ENCODE data around the gene KIFC3. TPM values are rescaled to one million over a fixed set of nuclear protein-coding genes. Genes with fewer than 3 reads are reported as not detected.
A peak's percentile ranks its signal among the peaks of the same experiment; 100 is the strongest.

Gene KIFC3
- total and polyA plus RNA-seq, 2 of the 13 experiments (the other 11 are each of a cell fraction or from before 2014, with no cell fraction given) = 42.1 to 45.3 TPM

GRCh38 chr16:57828272-57829161 is 26.2 kb upstream of the KIFC3 start (continued):
- TF ChIP-seq HMGXB3 (CRISPR knock-in tag; IDR thresholded peaks at IDR 0.05; ENCODE audit: borderline replicate concordance) = no peak
- TF ChIP-seq DR1 (CRISPR knock-in tag; IDR thresholded peaks at IDR 0.05) = no peak
- TF ChIP-seq SMARCE1 (IDR thresholded peaks at IDR 0.05; ENCODE audit: borderline replicate concordance) = no peak
- peak; percentile 90 for TF ChIP-seq ADNP (CRISPR knock-in tag; IDR thresholded peaks at IDR 0.05)
- no peak for TF ChIP-seq UBTF (CRISPR knock-in tag; IDR thresholded peaks at IDR 0.05)
- no peak for TF ChIP-seq RNF2 (conservative IDR thresholded peaks at IDR 0.05; ENCODE audit: low read depth)
- TF ChIP-seq ZFP41 (CRISPR knock-in tag; IDR thresholded peaks at IDR 0.05; ENCODE audit: borderline replicate concordance) = no peak
- TF ChIP-seq DRAP1 (CRISPR knock-in tag; IDR thresholded peaks at IDR 0.05) = no peak
- no peak for TF ChIP-seq ZSCAN31 (CRISPR knock-in tag; IDR thresholded peaks at IDR 0.05; ENCODE audit: low read depth)
- TF ChIP-seq CENPBD1 (CRISPR knock-in tag; IDR thresholded peaks at IDR 0.05; ENCODE audit: borderline replicate concordance, low read depth) = no peak
- TF ChIP-seq SALL2 (CRISPR knock-in tag; IDR thresholded peaks at IDR 0.05) = no peak
- no peak for TF ChIP-seq PHB2 (IDR thresholded peaks at IDR 0.05; ENCODE audit: partially characterized antibody)
- no peak for TF ChIP-seq ZNF574 (CRISPR knock-in tag; IDR thresholded peaks at IDR 0.05)

Data from HepG2 (cell line).